ENCODE results near the gene FADS6. TPM values are rescaled to one million over a fixed set of nuclear protein-coding genes. Genes with fewer than 3 reads are reported as not detected.

FADS6 gene
- total RNA-seq, 1 experiment from 2014 or later, result not detected

DNA sequence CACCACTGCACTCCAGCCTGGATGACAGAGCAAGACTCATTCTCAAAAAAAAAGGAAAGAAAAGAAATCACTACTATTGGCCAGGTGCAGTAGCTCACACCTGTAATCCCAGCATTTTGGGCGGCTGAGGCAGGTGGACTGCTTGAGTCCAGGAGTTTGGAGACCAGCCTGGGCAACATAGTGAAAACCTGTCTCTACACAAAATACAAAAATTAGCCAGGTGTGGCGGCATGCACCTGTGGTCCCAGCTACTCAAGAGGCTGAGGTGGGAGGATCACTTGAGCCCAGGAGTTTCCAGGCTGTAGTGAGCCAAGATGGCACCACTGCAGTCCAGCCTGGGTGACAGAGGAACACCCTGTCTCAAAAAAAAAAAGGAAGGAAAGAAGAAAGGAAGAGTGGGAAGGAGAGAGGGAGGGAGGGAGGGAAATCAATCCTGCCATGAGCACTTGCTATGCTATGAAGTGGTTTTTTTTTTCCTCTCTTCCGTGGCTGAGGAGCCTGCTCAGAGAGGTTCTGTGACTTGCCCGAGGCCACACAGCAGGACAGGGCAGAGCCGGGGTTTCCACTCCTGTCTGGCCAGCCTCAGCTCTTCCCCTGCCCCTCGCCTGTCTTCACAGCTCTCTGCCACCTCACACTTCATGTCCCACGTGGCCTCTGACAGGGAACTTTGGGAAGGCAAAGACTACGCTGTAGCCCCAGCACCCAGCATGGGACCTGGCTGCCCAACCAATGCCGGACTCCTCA is 44.6 kb downstream of the FADS6 start:
- H3K4me3 ChIP-seq (ENCODE audit: low read length), result no peak overlapping the region
- no peaks in the 10 kb centered on the region for H3K4me1 ChIP-seq (ENCODE audit: insufficient read depth, low read length)
- H3K27ac ChIP-seq (ENCODE audit: low read length), result no peak overlapping the region
- DNase-seq (no peak), ATAC-seq (no peak)
- ChIA-PET CTCF (no interaction called here), POLR2A (ENCODE audit: unreplicated experiment) (no interaction called here)
- peaks cover 27% of the 10 kb centered on the region for H3K27me3 ChIP-seq (ENCODE audit: low read length)
- no peak overlapping the region for H3K4me2 ChIP-seq (ENCODE audit: low read length)
- intact Hi-C loops (cut with micrococcal nuclease), result no loop called here
- H2AFZ ChIP-seq (ENCODE audit: low read length), result no peak overlapping the region
- no peaks in the 10 kb centered on the region for H4K20me1 ChIP-seq (ENCODE audit: low read length)
- H3K36me3 ChIP-seq (ENCODE audit: low read depth, low read length), result no peaks in the 10 kb centered on the region
- BruUV-seq (replicated peaks), result no TSS peak
- H3F3A ChIP-seq (ENCODE audit: low read length, unreplicated experiment), result no peaks in the 10 kb centered on the region
- no peaks in the 10 kb centered on the region for H3K9me2 ChIP-seq (replicated peaks; ENCODE audit: low read length)
- TF ChIP-seq CTCF (conservative IDR thresholded peaks at IDR 0.05; ENCODE audit: low read depth, low read length) (no peak), EZH2 (IDR thresholded peaks at IDR 0.05; ENCODE audit: low read length, unreplicated experiment) (no peak), EZH2phosphoT487 (IDR thresholded peaks at IDR 0.05; ENCODE audit: borderline replicate concordance, low read length) (no peak)
- no peaks in the 10 kb centered on the region for H3K9me3 ChIP-seq (ENCODE audit: low read length)
- no peaks in the 10 kb centered on the region for H3K79me2 ChIP-seq (ENCODE audit: low read length)
- no peak overlapping the region for H3K9ac ChIP-seq (ENCODE audit: low read length)

DNA sequence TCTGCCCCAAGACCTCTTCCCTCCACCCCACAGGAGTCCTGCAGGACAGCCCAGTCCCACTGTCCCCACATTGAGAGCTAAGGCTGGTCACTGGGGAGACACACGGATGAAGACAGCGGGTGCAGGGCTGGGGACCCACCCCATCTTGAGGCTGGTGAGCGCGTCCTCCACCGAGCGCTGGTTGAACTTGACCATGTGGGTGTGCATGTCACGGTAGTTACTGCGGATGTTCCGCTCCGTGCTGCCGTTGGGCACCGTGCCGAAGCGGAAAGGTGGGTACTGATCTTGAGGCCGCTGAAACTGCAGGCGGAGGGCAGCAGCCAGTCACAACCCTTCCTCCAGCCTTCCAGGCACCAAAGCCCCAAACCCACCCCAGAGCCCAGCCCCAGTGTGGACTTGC is 46.8 kb downstream of the FADS6 start:
- no peak for ATAC-seq
- Histone ChIP-seq H3K9me3 (ENCODE audit: low read length) (no peaks in the 10 kb centered on the region), H3K4me3 (ENCODE audit: low read length) (no peak overlapping the region), H3K4me1 (ENCODE audit: insufficient read depth, low read length) (peaks cover 6% of the 10 kb centered on the region; the same call in 1 of the 2 replicates), H3K9ac (ENCODE audit: low read length) (no peak overlapping the region), H3K27me3 (ENCODE audit: low read length) (peaks cover 8% of the 10 kb centered on the region), H3K36me3 (ENCODE audit: low read depth, low read length) (no peaks in the 10 kb centered on the region), H3F3A (ENCODE audit: low read length, unreplicated experiment) (no peaks in the 10 kb centered on the region), H3K79me2 (ENCODE audit: low read length) (no peaks in the 10 kb centered on the region), H3K27ac (ENCODE audit: low read length) (no peak overlapping the region), H4K20me1 (ENCODE audit: low read length) (no peaks in the 10 kb centered on the region), H3K4me2 (ENCODE audit: low read length) (no peak overlapping the region), H3K9me2 (replicated peaks; ENCODE audit: low read length) (no peaks in the 10 kb centered on the region), H2AFZ (ENCODE audit: low read length) (no peak overlapping the region)
- CTCF ChIA-PET, result no interaction called here
- POLR2A ChIA-PET (ENCODE audit: unreplicated experiment), result no interaction called here
- no peak for DNase-seq
- intact Hi-C loops (cut with micrococcal nuclease), result no loop called here
- TF ChIP-seq EZH2phosphoT487 (IDR thresholded peaks at IDR 0.05; ENCODE audit: borderline replicate concordance, low read length), result no peak
- no peak for TF ChIP-seq CTCF (conservative IDR thresholded peaks at IDR 0.05; ENCODE audit: low read depth, low read length)
- no peak for TF ChIP-seq EZH2 (IDR thresholded peaks at IDR 0.05; ENCODE audit: low read length, unreplicated experiment)
- no TSS peak for BruUV-seq (replicated peaks)

DNA sequence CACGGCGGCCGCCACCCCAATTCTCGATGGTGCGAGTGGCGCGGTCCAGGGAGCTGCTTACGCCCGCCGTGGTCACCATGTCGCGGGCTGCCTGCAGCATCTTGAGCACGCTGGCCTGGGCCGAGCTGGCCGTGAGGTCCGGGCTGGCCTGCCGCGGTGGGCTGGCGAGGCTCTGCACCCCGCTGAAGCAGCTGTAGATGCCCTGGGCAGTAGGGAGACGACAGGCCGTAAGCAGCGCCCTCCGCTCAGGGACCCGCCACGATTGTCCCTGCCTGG is 50.1 kb downstream of the FADS6 start:
- no peak overlapping the region for H3K4me2 ChIP-seq (ENCODE audit: low read length)
- TF ChIP-seq EZH2phosphoT487 (IDR thresholded peaks at IDR 0.05; ENCODE audit: borderline replicate concordance, low read length) (no peak), EZH2 (IDR thresholded peaks at IDR 0.05; ENCODE audit: low read length, unreplicated experiment) (no peak), CTCF (conservative IDR thresholded peaks at IDR 0.05; ENCODE audit: low read depth, low read length) (no peak)
- peaks cover 6% of the 10 kb centered on the region; the same call in 1 of the 2 replicates for H3K4me1 ChIP-seq (ENCODE audit: insufficient read depth, low read length)
- no peak for ATAC-seq
- CTCF ChIA-PET, result interaction anchor here (0.6 to 1.6 kb wide), 6 partner anchors 9 to 30 kb away, joined by 3 to 17 read pairs (median 4); partner anchors contain the start of gene FDXR
- DNase-seq, result no peak
- BruUV-seq (replicated peaks), result no TSS peak
- no peaks in the 10 kb centered on the region for H3K79me2 ChIP-seq (ENCODE audit: low read length)
- no peak overlapping the region for H3K9ac ChIP-seq (ENCODE audit: low read length)
- no peaks in the 10 kb centered on the region for H3K36me3 ChIP-seq (ENCODE audit: low read depth, low read length)
- no peaks in the 10 kb centered on the region for H3K9me2 ChIP-seq (replicated peaks; ENCODE audit: low read length)
- H3K9me3 ChIP-seq (ENCODE audit: low read length), result no peaks in the 10 kb centered on the region
- POLR2A ChIA-PET (ENCODE audit: unreplicated experiment), result interaction anchor here (0.6 to 0.9 kb wide), 3 partner anchors 30 to 169 kb away, joined by 4 to 7 read pairs (median 4); partner anchors contain the start of genes FDXR and MRPL58
- H3K4me3 ChIP-seq (ENCODE audit: low read length), result no peak overlapping the region
- intact Hi-C loops (cut with micrococcal nuclease), result loop anchor here (1.0 kb wide), 1 partner anchor 17 kb away; no protein-coding TSS in a partner anchor
- no peaks in the 10 kb centered on the region for H4K20me1 ChIP-seq (ENCODE audit: low read length)
- H3K27ac ChIP-seq (ENCODE audit: low read length), result no peak overlapping the region
- no peaks in the 10 kb centered on the region for H3K27me3 ChIP-seq (ENCODE audit: low read length)
- H3F3A ChIP-seq (ENCODE audit: low read length, unreplicated experiment), result no peaks in the 10 kb centered on the region
- H2AFZ ChIP-seq (ENCODE audit: low read length), result no peak overlapping the region

Measured in PC-3 (cell line).